C4-2B (cell line): ENCODE results near the gene CLHC1.
"Not testable (repeated sequence)": the region's sequence is repeated elsewhere in the genome, so short reads cannot be mapped to it uniquely, and the experiment has no call there.

Experiments used
- ZFX ChIP-seq: fragments of 450-650 bp; IDR thresholded peaks from 2 replicates; pipeline ENCODE4 v1.6.1; 2017
- TF ChIP-seq, protein P1 (sequence below): fragments of 450-650 bp; conservative IDR thresholded peaks from 2 replicates; pipeline ENCODE4 v1.5.1; 2017; ENCODE audit warnings: mild to moderate bottlenecking

DNA sequence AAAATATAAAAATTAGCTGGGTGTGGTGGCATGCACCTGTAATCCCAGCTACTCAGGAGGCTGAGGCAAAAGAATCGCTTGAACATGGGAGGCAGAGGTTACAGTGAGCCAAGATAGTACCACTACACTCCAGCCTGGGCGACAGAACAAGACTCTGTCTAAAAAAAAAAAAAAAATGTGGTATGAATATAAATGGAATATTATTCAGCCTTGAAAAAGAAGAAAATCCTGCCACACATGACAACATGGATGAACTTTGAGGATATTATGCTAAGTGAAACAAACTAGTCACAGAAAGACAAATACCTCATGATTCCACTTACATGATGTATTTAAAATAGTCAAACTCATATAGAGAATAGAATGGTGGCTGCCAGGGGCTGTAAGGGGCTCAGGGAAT, 88.4 kb downstream of the CLHC1 start:
- TF ChIP-seq, protein P1, sequence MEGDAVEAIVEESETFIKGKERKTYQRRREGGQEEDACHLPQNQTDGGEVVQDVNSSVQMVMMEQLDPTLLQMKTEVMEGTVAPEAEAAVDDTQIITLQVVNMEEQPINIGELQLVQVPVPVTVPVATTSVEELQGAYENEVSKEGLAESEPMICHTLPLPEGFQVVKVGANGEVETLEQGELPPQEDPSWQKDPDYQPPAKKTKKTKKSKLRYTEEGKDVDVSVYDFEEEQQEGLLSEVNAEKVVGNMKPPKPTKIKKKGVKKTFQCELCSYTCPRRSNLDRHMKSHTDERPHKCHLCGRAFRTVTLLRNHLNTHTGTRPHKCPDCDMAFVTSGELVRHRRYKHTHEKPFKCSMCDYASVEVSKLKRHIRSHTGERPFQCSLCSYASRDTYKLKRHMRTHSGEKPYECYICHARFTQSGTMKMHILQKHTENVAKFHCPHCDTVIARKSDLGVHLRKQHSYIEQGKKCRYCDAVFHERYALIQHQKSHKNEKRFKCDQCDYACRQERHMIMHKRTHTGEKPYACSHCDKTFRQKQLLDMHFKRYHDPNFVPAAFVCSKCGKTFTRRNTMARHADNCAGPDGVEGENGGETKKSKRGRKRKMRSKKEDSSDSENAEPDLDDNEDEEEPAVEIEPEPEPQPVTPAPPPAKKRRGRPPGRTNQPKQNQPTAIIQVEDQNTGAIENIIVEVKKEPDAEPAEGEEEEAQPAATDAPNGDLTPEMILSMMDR = not testable (repeated sequence)
- not testable (repeated sequence) for TF ChIP-seq ZFX
